Parathyroid adenoma (tissue), 2 donors: ENCODE measurements around the gene TEX19.

Source experiments
- H2AFZ ChIP-seq: fragments of 300-600 bp; sonication (generic); one replicate; pipeline ENCODE4 v1.7.0; 2017; ENCODE audit warnings: antibody characterized with exemption, mild to moderate bottlenecking
- H3K27ac ChIP-seq: fragments of 300-600 bp; sonication (generic); one replicate; pipeline ENCODE4 v1.7.0; 2017
- H3K27me3 ChIP-seq: fragments of 300-600 bp; sonication (generic); one replicate; pipeline ENCODE4 v1.7.0; 2017; ENCODE audit warnings: low read length; ENCODE audit not compliant: control insufficient read depth, insufficient read depth
- H3K36me3 ChIP-seq: fragments of 300-600 bp; sonication (generic); one replicate; pipeline ENCODE4 v1.7.0; 2017; ENCODE audit warnings: low read length; ENCODE audit not compliant: control insufficient read depth, insufficient read depth
- H3K4me1 ChIP-seq: fragments of 300-600 bp; sonication (generic); one replicate; pipeline ENCODE4 v1.7.0; 2017; ENCODE audit warnings: control low read depth
- H3K4me2 ChIP-seq: fragments of 300-600 bp; sonication (generic); one replicate; pipeline ENCODE4 v1.7.0; 2017; ENCODE audit warnings: low read length
- H3K4me3 ChIP-seq: fragments of 300-600 bp; sonication (generic); one replicate; pipeline ENCODE4 v1.7.0; 2017; ENCODE audit warnings: low read depth, low read length
- H3K79me2 ChIP-seq: fragments of 300-600 bp; sonication (generic); one replicate; pipeline ENCODE4 v1.7.0; 2017; ENCODE audit warnings: control low read depth
- H3K9ac ChIP-seq: fragments of 300-600 bp; sonication (generic); one replicate; pipeline ENCODE4 v1.7.0; 2017; ENCODE audit warnings: mild to moderate bottlenecking
- H3K9me3 ChIP-seq: fragments of 300-600 bp; sonication (generic); one replicate; pipeline ENCODE4 v1.7.0; 2017; ENCODE audit warnings: low read length; ENCODE audit not compliant: control insufficient read depth
- TF ChIP-seq, protein P1 (sequence below): fragments of 300-600 bp; sonication (generic); IDR thresholded peaks from one replicate; pipeline ENCODE4 v1.7.0; 2017; ENCODE audit warnings: antibody characterized with exemption, mild to moderate bottlenecking
- donor health status: primary hyperparathyroidism.

Gene TEX19

DNA sequence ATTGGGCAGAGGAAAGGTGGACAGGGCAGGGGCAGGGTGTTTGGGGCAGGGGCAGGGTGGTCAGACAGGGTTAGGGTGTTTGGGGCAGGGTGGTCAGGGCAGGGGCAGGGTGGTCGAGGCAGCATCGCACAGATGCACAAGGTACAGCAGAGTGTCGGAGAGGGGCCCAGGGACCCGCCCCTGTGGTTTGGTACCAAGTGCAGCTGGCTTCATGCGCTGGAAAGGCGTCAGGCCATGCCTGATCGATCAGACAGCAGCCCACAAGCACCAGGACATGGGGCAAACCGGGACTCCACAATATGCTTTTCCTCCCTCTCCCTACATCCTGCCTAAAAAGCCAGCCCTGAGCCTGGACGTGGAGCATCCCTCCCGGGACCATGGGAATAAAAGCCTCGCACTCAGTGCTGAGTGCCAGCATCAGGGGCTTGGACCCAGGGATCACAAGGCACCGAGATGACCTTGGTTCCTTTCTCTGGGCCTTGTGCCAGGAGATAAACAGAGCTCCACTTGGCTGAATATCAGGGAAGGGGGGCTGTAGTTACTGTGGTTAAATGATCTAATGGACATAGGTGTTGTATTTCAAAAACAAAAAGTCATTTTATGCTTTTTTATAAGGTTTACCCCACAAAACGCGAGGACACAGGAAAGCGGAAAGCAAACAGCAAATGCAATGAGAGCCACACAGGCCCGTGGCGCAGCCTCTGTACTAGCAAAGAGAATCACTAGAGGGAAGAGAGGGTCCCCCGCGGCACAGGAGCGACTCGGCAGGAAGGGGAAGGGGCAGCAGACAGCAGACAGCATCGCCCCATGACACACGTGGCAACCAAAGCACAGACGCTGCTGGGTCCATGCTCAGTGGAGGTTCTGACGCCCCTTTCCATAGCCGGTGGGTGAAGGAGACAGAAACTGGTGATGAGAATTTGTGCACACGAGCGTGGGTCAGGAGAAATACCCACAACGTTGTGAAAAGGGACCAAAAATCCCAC lies 53.8 kb downstream of the TEX19 start:
- Histone ChIP-seq H3K36me3 (no peaks in the 10 kb centered on the region), H3K9me3 (no peaks in the 10 kb centered on the region), H3K4me2 (no peak overlapping the region), H3K9ac (no peak overlapping the region), H3K4me1 (peaks cover 14% of the 10 kb centered on the region), H3K27me3 (no peaks in the 10 kb centered on the region), H2AFZ (no peak overlapping the region), H3K4me3 (no peak overlapping the region), H3K27ac (no peak overlapping the region), H3K79me2 (peaks cover 39% of the 10 kb centered on the region)
- TF ChIP-seq, protein P1, sequence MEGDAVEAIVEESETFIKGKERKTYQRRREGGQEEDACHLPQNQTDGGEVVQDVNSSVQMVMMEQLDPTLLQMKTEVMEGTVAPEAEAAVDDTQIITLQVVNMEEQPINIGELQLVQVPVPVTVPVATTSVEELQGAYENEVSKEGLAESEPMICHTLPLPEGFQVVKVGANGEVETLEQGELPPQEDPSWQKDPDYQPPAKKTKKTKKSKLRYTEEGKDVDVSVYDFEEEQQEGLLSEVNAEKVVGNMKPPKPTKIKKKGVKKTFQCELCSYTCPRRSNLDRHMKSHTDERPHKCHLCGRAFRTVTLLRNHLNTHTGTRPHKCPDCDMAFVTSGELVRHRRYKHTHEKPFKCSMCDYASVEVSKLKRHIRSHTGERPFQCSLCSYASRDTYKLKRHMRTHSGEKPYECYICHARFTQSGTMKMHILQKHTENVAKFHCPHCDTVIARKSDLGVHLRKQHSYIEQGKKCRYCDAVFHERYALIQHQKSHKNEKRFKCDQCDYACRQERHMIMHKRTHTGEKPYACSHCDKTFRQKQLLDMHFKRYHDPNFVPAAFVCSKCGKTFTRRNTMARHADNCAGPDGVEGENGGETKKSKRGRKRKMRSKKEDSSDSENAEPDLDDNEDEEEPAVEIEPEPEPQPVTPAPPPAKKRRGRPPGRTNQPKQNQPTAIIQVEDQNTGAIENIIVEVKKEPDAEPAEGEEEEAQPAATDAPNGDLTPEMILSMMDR: no peak
